HEK293 (cell line): ENCODE results near the gene ENDOU.
A peak's percentile ranks its signal among the peaks of the same experiment; 100 is the strongest.

ENCODE experiments used
- CTCF ChIA-PET: fragments of 350-600 bp; formaldehyde crosslinking; extraction: SDS; loops from one replicate; lab custom pipeline; 2021; ENCODE audit warnings: antibody characterized with exemption; lab: Yijun Ruan, JAX
- POLR2A ChIA-PET: fragments of 300-600 bp; formaldehyde crosslinking; extraction: SDS; loops from one replicate; lab custom pipeline; 2020; ENCODE audit warnings: antibody characterized with exemption, inconsistent platforms; lab: Yijun Ruan, JAX
- H3K27ac ChIP-seq: fragments of 200-500 bp; sonication (Bioruptor generic); 2 replicates; pipeline ENCODE4 v1.5.1; 2014; ENCODE audit warnings: low read depth, low read length, control low read depth, inconsistent platforms; ENCODE audit errors: extremely low read depth
- H3K36me3 ChIP-seq, 2 experiments: fragments of 200-500 bp in 1 of 2; sonication (Bioruptor generic) in 1 of 2; 1 replicate in 1 of 2; 2 replicates in 1 of 2; pipeline ENCODE4 v1.5.1; 2014 to 2017; ENCODE audit warnings: inconsistent platforms in 2 of 2, low read length in 2 of 2; ENCODE audit not compliant: control insufficient read depth in 2 of 2, insufficient read depth in 1 of 2
- H3K4me1 ChIP-seq: fragments of 200-500 bp; sonication (Bioruptor generic); 2 replicates; pipeline ENCODE4 v1.5.1; 2014; ENCODE audit warnings: mild to moderate bottlenecking, low read length, inconsistent platforms; ENCODE audit not compliant: control insufficient read depth, insufficient read depth
- H3K4me3 ChIP-seq: 2 replicates; pipeline ENCODE4 v1.5.1; 2011; ENCODE audit warnings: low read depth, mild to moderate bottlenecking, control low read depth, low read length, moderate library complexity
- H3K9me3 ChIP-seq: fragments of 200-500 bp; sonication (Bioruptor generic); 2 replicates; pipeline ENCODE4 v1.5.1; 2014; ENCODE audit warnings: low read depth, low read length, inconsistent platforms; ENCODE audit not compliant: control insufficient read depth, insufficient read depth
- OVOL3 ChIP-seq: fragments of 450-650 bp; formaldehyde crosslinking; IDR thresholded peaks from 2 replicates; pipeline ENCODE4 v1.5.1; 2016; ENCODE audit warnings: missing biosample characterization, missing genetic modification characterization
- ZBTB48 ChIP-seq: fragments of 450-650 bp; formaldehyde crosslinking; IDR thresholded peaks from 2 replicates; pipeline ENCODE4 v1.5.1; 2016; ENCODE audit warnings: missing biosample characterization, missing genetic modification characterization
- ZIC2 ChIP-seq: fragments of 450-650 bp; formaldehyde crosslinking; IDR thresholded peaks from 2 replicates; pipeline ENCODE4 v1.5.1; 2016; ENCODE audit warnings: missing biosample characterization, missing genetic modification characterization
- ZNF16 ChIP-seq: fragments of 450-650 bp; formaldehyde crosslinking; IDR thresholded peaks from 2 replicates; pipeline ENCODE4 v1.5.1; 2016; ENCODE audit warnings: low read depth, missing biosample characterization, missing genetic modification characterization
- ZNF174 ChIP-seq: fragments of 450-650 bp; formaldehyde crosslinking; IDR thresholded peaks from 2 replicates; pipeline ENCODE4 v1.5.0; 2017; ENCODE audit warnings: missing biosample characterization, mild to moderate bottlenecking, missing genetic modification characterization
- ZNF202 ChIP-seq: fragments of 450-650 bp; formaldehyde crosslinking; IDR thresholded peaks from 2 replicates; pipeline ENCODE4 v1.5.1; 2016; ENCODE audit warnings: missing biosample characterization, missing genetic modification characterization, borderline replicate concordance
- ZNF274 ChIP-seq, 2 experiments: fragments of 200-500 bp in 1 of 2; fragments of 450-650 bp in 1 of 2; sonication (Bioruptor generic) in 1 of 2; formaldehyde crosslinking in 1 of 2; IDR thresholded peaks; 2 replicates each; pipeline versions ENCODE4 v1.5.1 to v1.6.1; 2014 to 2016; ENCODE audit warnings: borderline replicate concordance in 1 of 2, inconsistent platforms in 1 of 2, low read length in 1 of 2, missing biosample characterization in 1 of 2, missing genetic modification characterization in 1 of 2
- ZNF324 ChIP-seq: fragments of 450-650 bp; formaldehyde crosslinking; IDR thresholded peaks from 2 replicates; pipeline ENCODE4 v1.5.1; 2016; ENCODE audit warnings: missing biosample characterization, missing genetic modification characterization
- ZNF521 ChIP-seq: fragments of 450-650 bp; formaldehyde crosslinking; IDR thresholded peaks from 2 replicates; pipeline ENCODE4 v1.5.1; 2017; ENCODE audit warnings: missing biosample characterization, mild to moderate bottlenecking, missing genetic modification characterization
- ZNF596 ChIP-seq: fragments of 450-650 bp; IDR thresholded peaks from 2 replicates; pipeline ENCODE4 v1.5.0; 2018; ENCODE audit warnings: missing biosample characterization, mild to moderate bottlenecking, missing genetic modification characterization, moderate library complexity
- ZNF623 ChIP-seq: fragments of 450-650 bp; formaldehyde crosslinking; IDR thresholded peaks from 2 replicates; pipeline ENCODE4 v1.5.1; 2016; ENCODE audit warnings: missing biosample characterization, missing genetic modification characterization
- ZNF624 ChIP-seq: fragments of 450-650 bp; formaldehyde crosslinking; IDR thresholded peaks from 2 replicates; pipeline ENCODE4 v1.5.1; 2017; ENCODE audit warnings: missing biosample characterization, missing genetic modification characterization
- ZNF792 ChIP-seq: fragments of 450-650 bp; formaldehyde crosslinking; IDR thresholded peaks from 2 replicates; pipeline ENCODE4 v1.5.1; 2016; ENCODE audit warnings: missing biosample characterization, missing genetic modification characterization
- TF ChIP-seq, protein P1 (sequence below): fragments of 450-650 bp; formaldehyde crosslinking; IDR thresholded peaks from 2 replicates; pipeline ENCODE4 v1.5.1; 2016; ENCODE audit warnings: missing biosample characterization, missing genetic modification characterization
- TF ChIP-seq, protein P2 (sequence below): fragments of 450-650 bp; formaldehyde crosslinking; IDR thresholded peaks from 2 replicates; pipeline ENCODE4; 2016; ENCODE audit warnings: missing biosample characterization, missing genetic modification characterization
- TF ChIP-seq, protein P3 (sequence below): fragments of 450-650 bp; formaldehyde crosslinking; IDR thresholded peaks from 2 replicates; pipeline ENCODE4 v1.5.1; 2017; ENCODE audit warnings: missing biosample characterization, missing genetic modification characterization
- TF ChIP-seq, protein P4 (sequence below): fragments of 450-650 bp; formaldehyde crosslinking; IDR thresholded peaks from 2 replicates; pipeline ENCODE4 v1.5.1; 2016; ENCODE audit warnings: missing biosample characterization, missing genetic modification characterization

The ENDOU gene

DNA sequence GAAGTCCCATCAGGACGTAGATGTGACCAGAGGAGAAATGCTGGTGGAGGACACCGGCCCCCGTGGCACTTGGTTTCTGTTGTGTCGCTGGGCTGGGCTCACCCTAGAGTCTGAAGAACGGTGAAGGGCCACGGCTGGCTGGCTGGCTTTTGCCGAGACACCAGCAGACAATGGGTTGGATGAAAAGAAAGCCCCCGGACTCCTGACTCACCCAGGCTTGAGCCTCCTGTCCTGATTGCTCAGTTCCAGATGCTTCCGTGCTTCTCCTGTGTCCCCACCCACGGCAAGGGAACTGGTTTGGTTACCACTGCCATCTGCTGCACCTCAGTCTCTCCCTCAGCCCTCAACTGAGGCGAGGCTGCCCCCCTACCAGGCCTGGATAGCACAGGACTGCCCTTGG, 10.4 kb upstream of the ENDOU start:
- TF ChIP-seq ZNF324 (tag by site-specific recombination), result no peak
- Histone ChIP-seq H3K9me3 (no peaks in the 10 kb centered on the region), H3K4me3 (no peak overlapping the region), H3K36me3 (no peaks in the 10 kb centered on the region), H3K27ac (no peak overlapping the region), H3K4me1 (no peaks in the 10 kb centered on the region)
- POLR2A ChIA-PET, result interaction anchor here (1.0 kb wide), 1 partner anchor 947 kb away, joined by 3 read pairs; the partner anchor contains the start of gene KANSL2
- CTCF ChIA-PET, result interaction anchor here (1.2 to 13.5 kb wide), 3 partner anchors 9 to 103 kb away, joined by 4 to 784 read pairs (median 9); partner anchors contain the start of gene SLC48A1

DNA sequence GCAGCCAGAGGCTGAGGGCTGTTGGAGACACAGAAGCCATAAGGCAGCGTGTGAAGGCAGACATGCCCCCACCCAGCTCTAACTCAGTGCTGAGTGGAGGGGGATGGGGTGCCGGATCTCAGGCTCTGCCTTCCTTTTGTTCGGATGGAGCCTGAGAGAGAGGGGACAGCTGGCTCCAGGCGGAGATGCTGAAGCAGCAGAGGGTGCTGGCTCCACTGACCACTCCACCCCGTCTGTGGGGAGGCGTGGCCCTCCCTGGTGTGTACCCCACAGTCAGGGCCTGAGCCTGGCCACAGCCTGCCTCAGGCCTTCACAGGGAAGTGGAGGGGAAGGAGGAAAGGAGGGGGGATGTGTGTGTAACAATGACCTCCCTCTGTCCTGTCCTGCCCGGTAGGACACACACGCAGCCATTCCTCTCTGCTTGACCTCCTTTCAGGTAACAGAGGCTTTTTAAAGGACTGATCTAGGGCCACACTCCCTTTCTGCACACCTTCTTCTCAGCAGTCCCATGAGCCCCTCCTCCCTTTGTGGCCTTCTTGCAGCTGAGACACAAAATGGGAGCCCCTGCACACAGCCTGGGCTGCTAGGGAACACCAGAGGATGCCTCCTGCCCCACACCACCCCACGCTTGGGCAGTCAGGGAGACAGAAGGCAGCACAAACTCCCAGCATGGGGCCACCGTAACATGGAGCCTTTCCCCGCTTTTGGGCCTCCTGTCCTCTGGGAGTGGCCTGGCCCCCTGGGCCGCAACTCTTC, 9.6 kb upstream of the ENDOU start:
- no peak overlapping the region for H3K4me3 ChIP-seq
- no peaks in the 10 kb centered on the region for H3K9me3 ChIP-seq
- TF ChIP-seq ZIC2 (tag by site-specific recombination), result peak; percentile 30
- no peak for TF ChIP-seq ZNF274 (IDR thresholded peaks at IDR 0.05; ENCODE audit: low read length)
- TF ChIP-seq ZNF274 (tag by site-specific recombination; IDR thresholded peaks at IDR 0.05; ENCODE audit: borderline replicate concordance), result no peak
- CTCF ChIA-PET, result interaction anchor here (1.8 to 13.5 kb wide), 2 partner anchors 39 to 104 kb away, joined by 9 to 784 read pairs; partner anchors contain the start of gene SLC48A1
- POLR2A ChIA-PET, result no interaction called here
- H3K36me3 ChIP-seq, result no peaks in the 10 kb centered on the region
- no peaks in the 10 kb centered on the region for H3K4me1 ChIP-seq
- no peak overlapping the region for H3K27ac ChIP-seq

DNA sequence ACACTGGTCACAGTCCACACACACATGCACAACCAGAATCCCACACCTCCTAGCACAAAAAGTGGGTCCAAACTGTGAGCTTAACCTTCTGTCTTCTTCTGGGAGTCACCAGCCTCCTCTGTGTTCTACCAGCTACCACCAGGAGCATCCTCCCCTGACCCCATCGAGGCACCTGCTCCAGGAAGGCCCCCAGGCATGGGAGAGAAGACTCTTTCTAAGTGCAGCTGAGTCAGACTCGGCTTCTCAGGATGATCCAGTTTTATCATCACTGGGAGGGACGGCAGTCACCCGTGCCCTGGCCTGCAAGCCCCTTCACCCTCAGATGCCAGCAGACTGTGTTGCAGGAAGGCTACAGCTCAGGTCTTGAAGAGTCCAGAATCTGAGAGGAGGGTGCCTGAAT, 7.9 kb upstream of the ENDOU start:
- H3K4me1 ChIP-seq, result no peaks in the 10 kb centered on the region
- no peaks in the 10 kb centered on the region for H3K36me3 ChIP-seq
- no peak overlapping the region for H3K27ac ChIP-seq
- TF ChIP-seq ZNF202 (tag by site-specific recombination) (no peak), ZNF174 (tag by site-specific recombination) (no peak), ZNF623 (tag by site-specific recombination) (no peak), ZNF596 (tag by site-specific recombination) (no peak), OVOL3 (tag by site-specific recombination) (no peak), ZNF792 (tag by site-specific recombination) (no peak)
- TF ChIP-seq, protein P1, sequence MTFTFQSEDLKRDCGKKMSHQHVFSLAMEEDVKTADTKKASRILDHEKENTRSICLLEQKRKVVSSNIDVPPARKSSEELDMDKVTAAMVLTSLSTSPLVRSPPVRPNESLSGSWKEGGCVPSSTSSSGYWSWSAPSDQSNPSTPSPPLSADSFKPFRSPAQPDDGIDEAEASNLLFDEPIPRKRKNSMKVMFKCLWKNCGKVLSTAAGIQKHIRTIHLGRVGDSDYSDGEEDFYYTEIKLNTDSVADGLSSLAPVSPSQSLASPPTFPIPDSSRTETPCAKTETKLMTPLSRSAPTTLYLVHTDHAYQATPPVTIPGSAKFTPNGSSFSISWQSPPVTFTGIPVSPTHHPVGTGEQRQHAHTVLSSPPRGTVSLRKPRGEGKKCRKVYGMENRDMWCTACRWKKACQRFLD, result no peak
- TF ChIP-seq, protein P2, sequence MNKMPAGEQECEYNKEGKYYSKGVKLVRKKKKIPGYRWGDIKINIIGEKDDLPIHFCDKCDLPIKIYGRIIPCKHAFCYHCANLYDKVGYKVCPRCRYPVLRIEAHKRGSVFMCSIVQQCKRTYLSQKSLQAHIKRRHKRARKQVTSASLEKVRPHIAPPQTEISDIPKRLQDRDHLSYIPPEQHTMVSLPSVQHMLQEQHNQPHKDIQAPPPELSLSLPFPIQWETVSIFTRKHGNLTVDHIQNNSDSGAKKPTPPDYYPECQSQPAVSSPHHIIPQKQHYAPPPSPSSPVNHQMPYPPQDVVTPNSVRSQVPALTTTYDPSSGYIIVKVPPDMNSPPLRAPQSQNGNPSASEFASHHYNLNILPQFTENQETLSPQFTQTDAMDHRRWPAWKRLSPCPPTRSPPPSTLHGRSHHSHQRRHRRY (tag by site-specific recombination), result no peak
- TF ChIP-seq, all 188 proteins: peak for 0
- H3K4me3 ChIP-seq, result no peak overlapping the region
- no peaks in the 10 kb centered on the region for H3K9me3 ChIP-seq
- POLR2A ChIA-PET, result no interaction called here
- CTCF ChIA-PET, result interaction anchor here (0.8 to 22.5 kb wide), 9 partner anchors 9 to 105 kb away, joined by 3 to 784 read pairs (median 6); partner anchors contain the start of genes RPAP3 and SLC48A1

DNA sequence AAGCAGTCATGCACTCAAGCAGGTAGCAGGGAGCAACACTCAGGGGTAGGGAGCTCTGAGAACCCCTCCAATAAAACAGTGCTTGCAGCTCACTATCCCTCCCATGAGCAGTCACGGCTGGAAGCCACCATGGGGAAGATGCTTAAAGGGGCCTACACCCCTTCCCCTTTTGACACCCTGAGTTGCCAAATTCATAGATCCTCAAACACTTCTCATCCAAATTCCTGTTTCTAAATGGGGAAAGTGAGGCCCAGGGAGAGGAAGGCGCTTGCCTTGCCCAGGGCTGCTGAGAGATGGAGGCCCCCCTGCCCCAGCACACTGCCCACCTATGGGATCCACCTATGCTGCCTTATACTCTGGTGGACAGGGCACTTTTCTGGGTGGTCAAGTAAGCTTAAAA, 7.2 kb upstream of the ENDOU start:
- ChIA-PET POLR2A (no interaction called here), CTCF (interaction anchor here (0.8 to 22.5 kb wide), 7 partner anchors 9 to 106 kb away, joined by 3 to 784 read pairs (median 9); partner anchors contain the start of gene SLC48A1)
- no peak overlapping the region for H3K4me3 ChIP-seq
- H3K4me1 ChIP-seq, result no peaks in the 10 kb centered on the region
- H3K36me3 ChIP-seq, result no peaks in the 10 kb centered on the region
- H3K9me3 ChIP-seq, result no peaks in the 10 kb centered on the region
- no peak for TF ChIP-seq ZNF521 (tag by site-specific recombination)
- TF ChIP-seq ZNF624, result no peak
- TF ChIP-seq, protein P3, sequence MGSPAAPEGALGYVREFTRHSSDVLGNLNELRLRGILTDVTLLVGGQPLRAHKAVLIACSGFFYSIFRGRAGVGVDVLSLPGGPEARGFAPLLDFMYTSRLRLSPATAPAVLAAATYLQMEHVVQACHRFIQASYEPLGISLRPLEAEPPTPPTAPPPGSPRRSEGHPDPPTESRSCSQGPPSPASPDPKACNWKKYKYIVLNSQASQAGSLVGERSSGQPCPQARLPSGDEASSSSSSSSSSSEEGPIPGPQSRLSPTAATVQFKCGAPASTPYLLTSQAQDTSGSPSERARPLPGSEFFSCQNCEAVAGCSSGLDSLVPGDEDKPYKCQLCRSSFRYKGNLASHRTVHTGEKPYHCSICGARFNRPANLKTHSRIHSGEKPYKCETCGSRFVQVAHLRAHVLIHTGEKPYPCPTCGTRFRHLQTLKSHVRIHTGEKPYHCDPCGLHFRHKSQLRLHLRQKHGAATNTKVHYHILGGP (tag by site-specific recombination), result no peak
- peak; percentile 35; the same call in 1 of the 2 replicates for TF ChIP-seq ZIC2 (tag by site-specific recombination)
- no peak for TF ChIP-seq ZNF16 (tag by site-specific recombination)
- TF ChIP-seq ZBTB48, result no peak
- TF ChIP-seq, protein P4, sequence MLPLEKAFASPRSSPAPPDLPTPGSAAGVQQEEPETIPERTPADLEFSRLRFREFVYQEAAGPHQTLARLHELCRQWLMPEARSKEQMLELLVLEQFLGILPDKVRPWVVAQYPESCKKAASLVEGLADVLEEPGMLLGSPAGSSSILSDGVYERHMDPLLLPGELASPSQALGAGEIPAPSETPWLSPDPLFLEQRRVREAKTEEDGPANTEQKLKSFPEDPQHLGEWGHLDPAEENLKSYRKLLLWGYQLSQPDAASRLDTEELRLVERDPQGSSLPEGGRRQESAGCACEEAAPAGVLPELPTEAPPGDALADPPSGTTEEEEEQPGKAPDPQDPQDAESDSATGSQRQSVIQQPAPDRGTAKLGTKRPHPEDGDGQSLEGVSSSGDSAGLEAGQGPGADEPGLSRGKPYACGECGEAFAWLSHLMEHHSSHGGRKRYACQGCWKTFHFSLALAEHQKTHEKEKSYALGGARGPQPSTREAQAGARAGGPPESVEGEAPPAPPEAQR (tag by site-specific recombination), result no peak
- H3K27ac ChIP-seq, result no peak overlapping the region
